Measurements from ENCODE around the gene CASP5.

The CASP5 gene

DNA sequence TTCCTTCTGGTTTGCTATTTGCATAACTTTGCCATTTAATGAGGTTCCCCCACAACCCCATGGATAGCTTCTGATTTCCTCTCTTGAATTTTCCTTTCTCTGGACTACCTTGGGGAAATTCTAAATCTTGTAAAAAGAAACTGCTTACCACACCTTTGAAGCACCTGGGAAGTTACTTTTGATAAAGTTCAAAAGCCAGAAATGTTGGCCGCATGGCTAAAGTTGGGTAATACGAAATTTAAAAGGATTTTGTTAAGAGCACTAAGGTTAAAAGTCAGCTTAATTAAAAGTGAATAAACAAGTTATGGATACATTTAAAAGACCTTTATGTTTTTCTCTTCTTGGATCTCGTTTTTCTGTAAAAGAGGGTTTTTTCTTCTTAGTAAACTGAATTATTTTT is 60.1 kb downstream of the CASP5 start:
- H4K20me1 ChIP-seq (ENCODE audit: insufficient read depth, low read length): no peaks in the 10 kb centered on the region
- H3K9me3 ChIP-seq (ENCODE audit: insufficient read depth, low read length): no peaks in the 10 kb centered on the region
- TF ChIP-seq, protein P1, sequence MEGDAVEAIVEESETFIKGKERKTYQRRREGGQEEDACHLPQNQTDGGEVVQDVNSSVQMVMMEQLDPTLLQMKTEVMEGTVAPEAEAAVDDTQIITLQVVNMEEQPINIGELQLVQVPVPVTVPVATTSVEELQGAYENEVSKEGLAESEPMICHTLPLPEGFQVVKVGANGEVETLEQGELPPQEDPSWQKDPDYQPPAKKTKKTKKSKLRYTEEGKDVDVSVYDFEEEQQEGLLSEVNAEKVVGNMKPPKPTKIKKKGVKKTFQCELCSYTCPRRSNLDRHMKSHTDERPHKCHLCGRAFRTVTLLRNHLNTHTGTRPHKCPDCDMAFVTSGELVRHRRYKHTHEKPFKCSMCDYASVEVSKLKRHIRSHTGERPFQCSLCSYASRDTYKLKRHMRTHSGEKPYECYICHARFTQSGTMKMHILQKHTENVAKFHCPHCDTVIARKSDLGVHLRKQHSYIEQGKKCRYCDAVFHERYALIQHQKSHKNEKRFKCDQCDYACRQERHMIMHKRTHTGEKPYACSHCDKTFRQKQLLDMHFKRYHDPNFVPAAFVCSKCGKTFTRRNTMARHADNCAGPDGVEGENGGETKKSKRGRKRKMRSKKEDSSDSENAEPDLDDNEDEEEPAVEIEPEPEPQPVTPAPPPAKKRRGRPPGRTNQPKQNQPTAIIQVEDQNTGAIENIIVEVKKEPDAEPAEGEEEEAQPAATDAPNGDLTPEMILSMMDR (IDR thresholded peaks at IDR 0.05; ENCODE audit: low read depth, low read length): no peak
- no peak for TF ChIP-seq EZH2phosphoT487 (IDR thresholded peaks at IDR 0.05; ENCODE audit: low read depth)
- no peaks in the 10 kb centered on the region for H3K36me3 ChIP-seq (replicated peaks; ENCODE audit: low read depth, low read length)
- no peak overlapping the region for H3K9ac ChIP-seq (ENCODE audit: low read length)
- H3K27ac ChIP-seq (ENCODE audit: low read length): no peak overlapping the region
- no peak overlapping the region for H3K4me2 ChIP-seq (ENCODE audit: low read length)
- H3K4me3 ChIP-seq (ENCODE audit: low read length): no peak overlapping the region
- no peaks in the 10 kb centered on the region for H3K27me3 ChIP-seq (ENCODE audit: low read depth, low read length)
- H3K79me2 ChIP-seq (ENCODE audit: low read length): no peaks in the 10 kb centered on the region
- no peak overlapping the region for H2AFZ ChIP-seq (ENCODE audit: low read depth, low read length)
- H3K4me1 ChIP-seq (ENCODE audit: low read length): 0 out of 2 replicates have a peak, but pooled peaks cover under 1% of the 10 kb centered on the region

DNA sequence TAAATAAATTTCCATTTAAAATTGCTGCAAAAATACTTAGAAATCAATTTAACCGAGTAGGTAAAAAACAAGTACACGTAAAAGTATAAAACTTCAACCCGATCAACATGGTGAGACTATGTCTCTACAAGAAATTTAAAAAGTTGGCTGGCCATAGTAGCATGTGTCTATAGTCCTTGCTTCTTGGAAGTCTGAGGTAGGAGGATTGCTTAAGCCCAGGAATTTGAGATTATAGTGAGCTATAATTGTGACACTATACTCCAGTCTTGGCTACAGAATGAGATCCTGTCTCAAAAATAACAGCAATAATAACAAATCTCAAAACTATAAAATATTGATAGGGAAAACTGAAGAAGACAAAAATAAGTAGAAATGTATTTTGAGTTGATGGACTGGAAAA is 65.7 kb downstream of the CASP5 start:
- H2AFZ ChIP-seq (ENCODE audit: low read depth, low read length): no peak overlapping the region
- H3K79me2 ChIP-seq (ENCODE audit: low read length): no peaks in the 10 kb centered on the region
- H3K36me3 ChIP-seq (replicated peaks; ENCODE audit: low read depth, low read length): no peaks in the 10 kb centered on the region
- no peak for TF ChIP-seq EZH2phosphoT487 (IDR thresholded peaks at IDR 0.05; ENCODE audit: low read depth)
- TF ChIP-seq, protein P1 (IDR thresholded peaks at IDR 0.05; ENCODE audit: low read depth, low read length): no peak
- H3K4me1 ChIP-seq (ENCODE audit: low read length): no peaks in the 10 kb centered on the region
- H3K4me2 ChIP-seq (ENCODE audit: low read length): no peak overlapping the region
- H3K9me3 ChIP-seq (ENCODE audit: insufficient read depth, low read length): no peaks in the 10 kb centered on the region
- H4K20me1 ChIP-seq (ENCODE audit: insufficient read depth, low read length): no peaks in the 10 kb centered on the region
- no peaks in the 10 kb centered on the region for H3K27me3 ChIP-seq (ENCODE audit: low read depth, low read length)
- no peak overlapping the region for H3K4me3 ChIP-seq (ENCODE audit: low read length)
- H3K9ac ChIP-seq (ENCODE audit: low read length): no peak overlapping the region
- H3K27ac ChIP-seq (ENCODE audit: low read length): no peak overlapping the region

- Histone ChIP-seq H3K27ac (ENCODE audit: low read length) (no peak overlapping the region), H3K4me1 (ENCODE audit: low read length) (no peaks in the 10 kb centered on the region), H3K36me3 (replicated peaks; ENCODE audit: low read depth, low read length) (no peaks in the 10 kb centered on the region), H3K9me3 (ENCODE audit: insufficient read depth, low read length) (no peaks in the 10 kb centered on the region), H3K9ac (ENCODE audit: low read length) (no peak overlapping the region), H3K4me3 (ENCODE audit: low read length) (no peak overlapping the region), H3K79me2 (ENCODE audit: low read length) (no peaks in the 10 kb centered on the region), H2AFZ (ENCODE audit: low read depth, low read length) (no peak overlapping the region), H3K4me2 (ENCODE audit: low read length) (no peak overlapping the region), H3K27me3 (ENCODE audit: low read depth, low read length) (no peaks in the 10 kb centered on the region), H4K20me1 (ENCODE audit: insufficient read depth, low read length) (no peaks in the 10 kb centered on the region)
- TF ChIP-seq EZH2phosphoT487 (IDR thresholded peaks at IDR 0.05; ENCODE audit: low read depth): no peak
- TF ChIP-seq, protein P1 (IDR thresholded peaks at IDR 0.05; ENCODE audit: low read depth, low read length): no peak
Observed at GRCh38 chr11:104956528-104956927, 66.4 kb downstream of the CASP5 start.

DNA sequence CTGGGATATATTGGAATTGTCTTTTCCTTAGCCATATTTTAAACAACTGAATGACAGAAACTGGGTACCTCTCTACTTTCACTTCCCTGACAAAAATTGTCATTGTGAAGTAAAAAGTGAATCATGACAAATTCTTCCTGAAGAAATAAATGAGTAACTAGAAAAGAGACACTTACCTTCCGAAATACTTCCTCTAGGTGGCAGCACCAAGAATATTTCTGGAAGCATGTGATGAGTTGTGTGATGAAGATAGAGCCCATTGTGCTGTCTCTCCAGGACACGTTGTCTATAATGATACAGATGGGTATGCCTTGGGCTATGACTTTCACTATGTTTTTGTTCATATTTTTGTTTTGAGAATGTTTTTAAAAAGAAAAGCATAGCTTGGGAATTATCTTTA is 76.1 kb downstream of the CASP5 start:
- no peak for TF ChIP-seq EZH2phosphoT487 (IDR thresholded peaks at IDR 0.05; ENCODE audit: low read depth)
- TF ChIP-seq, protein P1 (IDR thresholded peaks at IDR 0.05; ENCODE audit: low read depth, low read length): peak; percentile 51
- Histone ChIP-seq H3K27ac (ENCODE audit: low read length) (no peak overlapping the region), H3K79me2 (ENCODE audit: low read length) (no peaks in the 10 kb centered on the region), H2AFZ (ENCODE audit: low read depth, low read length) (no peak overlapping the region), H4K20me1 (ENCODE audit: insufficient read depth, low read length) (no peaks in the 10 kb centered on the region), H3K9me3 (ENCODE audit: insufficient read depth, low read length) (no peaks in the 10 kb centered on the region), H3K4me3 (ENCODE audit: low read length) (no peak overlapping the region), H3K36me3 (replicated peaks; ENCODE audit: low read depth, low read length) (no peaks in the 10 kb centered on the region), H3K4me1 (ENCODE audit: low read length) (no peaks in the 10 kb centered on the region), H3K9ac (ENCODE audit: low read length) (no peak overlapping the region), H3K27me3 (ENCODE audit: low read depth, low read length) (no peaks in the 10 kb centered on the region), H3K4me2 (ENCODE audit: low read length) (no peak overlapping the region)
